GM19351 (cell line): ENCODE measurements around the gene GAS2L2.

ENCODE experiments used
- ATAC-seq: cut with Tn5 transposase; IDR thresholded peaks from one replicate; pipeline ENCODE4 v1.9.1; 2021; ENCODE audit warnings: mild to moderate bottlenecking, moderate library complexity; ENCODE audit not compliant: unreplicated experiment

Gene GAS2L2

DNA sequence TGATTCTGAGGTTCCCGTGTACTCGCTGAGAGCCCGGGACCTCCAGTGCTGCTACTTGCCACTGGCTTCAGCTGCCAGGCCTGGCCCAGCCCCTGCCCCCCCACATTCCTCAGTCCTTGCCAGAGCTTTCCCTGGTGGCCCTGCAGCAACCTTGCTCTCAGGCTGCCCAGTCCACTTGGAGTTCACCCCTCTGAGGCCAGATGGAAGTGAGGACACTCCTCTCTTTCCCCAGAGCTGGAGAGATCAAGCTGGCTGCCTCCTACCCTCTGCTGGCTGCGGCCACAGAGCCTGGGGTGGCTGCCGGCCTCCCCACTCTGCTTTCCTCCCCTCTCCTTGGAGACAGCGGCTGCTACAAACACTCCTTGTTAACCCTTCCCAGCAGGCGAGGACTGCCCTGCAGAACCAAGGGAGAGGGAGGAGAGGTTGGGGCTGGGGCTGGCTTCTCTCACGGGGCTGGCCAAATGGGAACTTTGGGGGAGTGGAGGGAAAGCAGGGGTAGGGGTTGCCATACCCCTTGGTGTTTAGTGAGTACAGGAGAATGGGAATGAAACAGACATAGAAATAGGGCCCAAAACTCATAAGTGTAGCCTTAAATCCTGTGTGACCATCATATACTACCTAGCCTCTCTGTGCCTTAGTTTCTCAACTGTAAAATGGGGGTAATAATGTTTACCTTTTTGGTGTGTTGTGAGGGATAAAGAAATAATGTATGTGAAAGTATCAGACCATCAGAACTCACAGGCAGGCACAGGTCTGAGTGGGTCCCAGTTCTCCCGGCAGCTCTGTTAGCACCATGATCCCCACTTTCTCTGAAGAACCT, at the start of gene GAS2L2:
GAS2L2 (minus strand) TSS at position 295 of the 820 bp plus-strand sequence. CDS start 389 bp downstream, outside the sequence.
- no peak for ATAC-seq

DNA sequence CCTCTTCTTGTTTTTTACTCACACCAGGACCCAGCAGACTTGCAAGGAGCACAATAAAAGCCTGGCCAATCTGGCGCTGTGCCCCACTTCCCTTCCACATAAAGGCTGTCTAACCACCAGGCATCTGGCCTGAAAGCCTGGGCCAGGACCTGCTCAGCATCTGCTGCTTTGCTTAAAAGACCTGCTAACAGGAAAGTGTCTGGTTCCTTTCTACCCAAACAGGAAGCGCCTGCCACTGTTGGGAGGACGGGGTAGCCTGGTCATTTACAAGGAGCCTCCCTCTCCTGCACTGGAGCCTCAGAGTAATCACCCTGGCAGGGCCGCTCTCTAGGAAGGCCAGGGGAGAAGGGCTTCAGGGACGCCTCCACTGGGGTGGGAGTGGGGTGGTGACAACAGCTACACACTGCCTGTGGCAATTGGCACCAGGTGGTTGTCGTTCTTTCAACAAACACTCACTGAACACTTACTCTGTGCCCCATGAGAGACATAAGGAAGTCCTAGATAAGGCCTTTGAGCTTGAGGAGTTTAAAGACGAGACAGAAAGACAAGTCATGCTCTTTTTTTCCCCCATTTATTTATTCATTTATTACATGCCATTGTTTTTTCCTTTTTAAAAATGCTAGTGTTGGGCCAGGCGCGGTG, 48.7 kb upstream of the GAS2L2 start:
- no peak for ATAC-seq

DNA sequence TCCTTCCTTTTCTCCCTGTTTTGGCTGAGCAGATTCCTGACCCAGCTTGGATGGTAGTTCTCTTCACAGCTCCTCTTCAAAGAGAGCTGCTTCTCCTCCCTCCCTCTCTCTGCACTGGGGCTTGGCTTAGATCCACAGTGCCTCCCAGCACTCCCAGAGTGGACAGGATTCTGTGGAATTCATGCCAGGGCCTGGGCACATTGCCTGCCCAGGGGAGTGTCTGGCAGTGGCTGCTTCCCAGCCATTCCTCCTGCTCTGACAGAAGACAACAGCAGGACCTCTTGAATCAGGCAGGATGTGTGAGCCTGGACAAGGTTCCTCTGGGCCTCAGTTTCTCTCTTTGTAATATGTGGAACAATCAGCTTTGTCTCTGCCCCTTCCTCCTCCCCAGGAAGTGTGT, 46.9 kb upstream of the GAS2L2 start:
- ATAC-seq, result no peak

GRCh38 chr17:35797918-35798317, 44.9 kb upstream of the GAS2L2 start:
- ATAC-seq, result no peak

- ATAC-seq, result no peak
These were observed 44.3 kb upstream of the GAS2L2 start for GRCh38 chr17:35797370-35797769.

DNA sequence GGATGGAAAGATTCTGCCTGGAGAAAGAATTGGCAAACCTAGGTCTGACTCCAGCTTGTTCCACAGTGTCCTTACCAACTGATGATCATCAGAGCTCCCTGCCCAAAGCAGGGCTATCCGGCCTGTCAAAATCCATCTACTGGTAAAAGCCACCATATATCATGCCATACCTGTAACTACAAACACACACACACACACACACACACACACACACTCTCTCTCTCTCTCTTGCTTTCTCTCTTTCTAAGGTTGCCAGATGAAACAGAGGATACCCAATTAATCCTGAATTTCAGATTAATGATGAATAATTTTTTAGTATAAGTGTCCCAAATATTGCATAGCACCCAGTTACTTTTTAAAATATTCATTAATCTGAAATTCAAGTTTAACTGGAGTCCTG, 43.9 kb upstream of the GAS2L2 start:
- no peak for ATAC-seq

DNA sequence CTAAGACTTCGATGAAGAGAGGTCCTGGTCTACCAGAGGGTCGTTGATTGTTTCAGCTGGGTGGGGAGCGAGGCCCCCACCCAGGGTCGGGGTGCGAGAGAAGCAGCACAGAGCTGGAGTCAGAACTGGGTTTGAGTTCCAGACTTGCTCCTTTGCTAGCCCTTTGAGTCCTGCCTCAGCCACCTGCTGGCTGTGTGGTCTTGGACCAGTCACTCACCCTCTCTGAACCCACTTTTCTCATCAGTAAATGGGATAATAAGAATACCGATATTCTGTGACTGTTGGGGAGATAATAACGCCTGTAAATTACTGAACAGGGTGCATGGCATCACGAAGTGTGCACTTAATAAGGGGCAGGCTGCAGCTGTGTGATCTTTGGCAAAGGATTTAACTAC, 42.8 kb upstream of the GAS2L2 start:
- no peak for ATAC-seq

DNA sequence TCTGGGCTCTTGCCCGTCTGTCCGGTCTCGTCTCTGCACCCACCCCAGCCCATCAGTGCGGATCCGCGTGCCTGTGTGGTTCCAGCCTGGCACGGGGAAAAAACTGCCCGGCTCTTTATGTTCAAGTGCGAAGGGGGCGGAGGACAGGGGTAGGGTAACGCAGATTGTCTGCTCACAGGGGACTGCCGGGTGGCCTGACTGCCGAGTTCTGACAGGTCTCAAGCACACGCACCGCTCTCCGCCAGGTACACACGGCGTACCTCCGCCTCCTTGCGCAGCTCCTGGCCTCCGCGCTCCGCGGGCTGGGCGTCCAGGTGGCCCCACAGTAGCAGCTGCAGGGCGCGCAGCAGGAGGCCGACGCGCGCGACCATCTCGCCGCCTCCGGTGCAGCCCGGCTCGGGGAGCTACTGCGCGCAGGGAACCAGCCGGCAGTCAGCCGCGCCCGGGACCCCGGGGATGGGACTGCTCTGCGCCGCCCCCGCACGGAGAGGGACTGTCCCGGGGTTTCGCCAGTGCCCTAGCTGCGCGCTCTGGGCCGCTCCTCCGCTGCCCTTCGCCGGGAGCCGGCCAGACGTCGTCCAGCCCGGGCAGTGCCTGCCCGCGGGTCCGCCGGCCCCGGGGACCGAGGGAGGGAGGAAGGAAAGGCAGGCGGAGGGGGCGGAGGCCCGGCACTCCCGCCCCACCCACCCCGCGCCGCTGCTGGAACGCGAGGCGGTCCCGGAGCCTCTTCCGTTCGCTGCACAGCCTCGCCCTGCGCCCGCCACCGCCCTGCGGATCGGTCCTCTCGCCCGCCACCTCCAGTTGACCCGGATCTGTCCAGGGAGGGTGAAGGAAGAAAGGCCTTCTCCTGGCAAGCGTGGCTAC, 42.2 kb upstream of the GAS2L2 start, which contains the start of gene MMP28:
MMP28 (minus strand) TSS at position 635 of the 864 bp plus-strand sequence; CDS start at position 371, 264 bp downstream.
- ATAC-seq, result no peak

GRCh38 chr17:35793257-35793656, 40.2 kb upstream of the GAS2L2 start:
- ATAC-seq, result no peak

- ATAC-seq, result no peak
These were observed 38.8 kb upstream of the GAS2L2 start for GRCh38 chr17:35791681-35792350.

DNA sequence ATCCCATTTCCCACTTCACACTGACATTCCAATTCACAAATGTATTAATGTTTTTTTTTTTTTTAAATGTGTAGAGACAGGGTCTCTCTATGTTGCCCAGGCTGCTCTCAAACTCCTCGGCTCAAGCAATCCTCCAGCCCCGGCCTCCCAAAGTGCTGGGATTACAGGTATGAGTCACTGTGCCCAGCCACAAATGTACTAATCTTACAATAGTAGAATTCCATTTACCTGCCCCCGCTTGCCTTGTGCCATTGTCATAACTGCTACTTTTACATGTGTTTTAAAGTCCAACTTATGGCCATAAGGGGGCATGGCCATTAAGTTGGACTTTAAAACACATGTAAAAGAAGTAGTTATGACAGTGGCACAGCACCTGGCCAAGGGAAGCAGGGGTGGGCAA, 37.8 kb upstream of the GAS2L2 start:
- ATAC-seq, result no peak

GRCh38 chr17:35788477-35789368, 35.7 kb upstream of the GAS2L2 start:
- no peak for ATAC-seq

DNA sequence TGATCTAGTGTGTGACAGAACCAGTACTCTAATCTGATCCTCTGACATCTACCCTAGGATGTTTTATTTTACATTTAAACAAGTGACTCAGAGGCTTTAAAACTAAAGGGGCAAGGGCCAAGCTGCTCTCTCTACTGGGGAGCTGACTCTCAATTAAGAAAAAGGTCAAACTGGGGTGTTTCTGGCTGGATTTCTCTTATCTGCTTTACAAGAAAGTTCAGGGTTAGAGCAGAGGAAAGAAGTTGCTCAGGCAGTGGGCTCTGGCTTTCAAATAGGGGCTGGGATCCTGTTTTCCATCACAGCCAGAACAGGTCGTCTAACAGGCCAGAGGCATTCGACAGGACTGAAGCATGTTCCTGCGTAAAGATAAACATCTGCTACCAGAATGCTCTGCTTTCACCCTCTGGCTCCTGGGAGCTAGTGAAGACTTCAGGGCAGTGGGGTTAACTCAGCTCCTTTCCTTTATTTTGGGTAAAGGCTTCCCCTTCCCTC, 33.9 kb upstream of the GAS2L2 start:
- no peak for ATAC-seq

- ATAC-seq, result no peak
These were observed 31.9 kb upstream of the GAS2L2 start for GRCh38 chr17:35784895-35785294.

DNA sequence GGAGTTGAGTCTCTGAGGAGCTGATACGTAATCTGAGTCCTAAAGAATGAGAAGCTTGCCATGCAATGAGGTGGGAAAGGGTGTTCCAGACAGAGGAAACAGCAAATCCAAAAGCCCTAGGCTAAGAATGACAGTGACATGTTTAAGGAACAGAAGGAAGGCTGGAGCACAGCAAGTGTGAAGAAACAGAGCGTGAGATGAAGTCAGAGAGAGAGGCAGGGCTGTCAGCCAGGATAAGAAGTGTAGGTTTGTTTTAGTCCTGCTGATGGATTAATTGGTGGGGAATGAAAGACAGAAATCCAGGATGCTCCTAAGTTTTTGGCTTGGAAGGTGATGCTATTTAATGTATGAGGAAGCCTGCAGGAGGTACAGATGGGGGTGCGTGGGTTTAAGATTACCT, 27.9 kb upstream of the GAS2L2 start:
- ATAC-seq, result no peak

GRCh38 chr17:35778641-35779196, 25.7 kb upstream of the GAS2L2 start:
- no peak for ATAC-seq

DNA sequence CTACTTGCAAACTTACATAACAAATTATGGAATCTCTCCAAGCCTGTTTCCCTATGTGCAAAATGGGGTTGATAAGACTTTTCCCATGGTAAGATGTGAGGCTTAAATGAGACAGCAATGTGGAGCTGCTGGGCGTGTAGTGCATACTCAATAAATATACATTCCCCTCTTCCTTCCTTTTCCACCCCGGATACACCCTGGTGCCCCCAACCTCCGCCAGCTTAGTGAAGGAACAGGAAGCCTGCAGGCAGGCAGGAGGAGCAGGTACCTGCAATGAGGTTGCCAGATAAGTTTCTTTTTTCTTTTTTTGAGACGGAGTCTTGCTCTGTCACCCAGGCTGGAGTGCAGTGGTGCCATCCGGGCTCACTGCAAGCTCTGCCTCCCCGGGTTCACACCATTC, 22.5 kb upstream of the GAS2L2 start:
- ATAC-seq, result no peak

GRCh38 chr17:35775039-35775438, 22.0 kb upstream of the GAS2L2 start:
- ATAC-seq, result no peak

DNA sequence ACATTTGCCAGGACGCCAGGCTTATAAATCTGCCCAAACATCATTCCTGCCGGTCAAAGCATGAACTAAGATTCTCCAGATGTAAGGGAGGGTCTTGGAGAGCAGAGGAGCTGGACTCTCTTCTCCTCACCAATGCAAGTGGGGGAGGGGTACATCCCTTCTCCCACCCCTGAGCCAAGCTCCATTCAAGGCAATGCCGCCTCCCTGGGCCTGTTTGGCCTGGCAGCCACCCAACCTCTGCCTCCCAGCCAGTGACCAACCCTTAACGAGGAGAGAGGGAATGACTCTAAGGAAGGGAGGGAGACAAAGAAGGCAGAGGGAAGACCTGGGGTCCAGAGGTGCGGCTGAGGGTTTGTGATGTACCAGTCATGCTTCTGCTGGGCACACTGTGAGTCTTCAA, 21.5 kb upstream of the GAS2L2 start:
- ATAC-seq, result no peak
